Astrocyte (in vitro differentiated cells and primary cell): ENCODE results near the gene RBM20. TPM values are rescaled to one million over a fixed set of nuclear protein-coding genes. Genes with fewer than 3 reads are reported as not detected.
A peak's percentile ranks its signal among the peaks of the same experiment; 100 is the strongest.

Experiments used
- DNase-seq: peaks from one replicate; pipeline ENCODE4 v3.0.0-alpha.2; 2010; ENCODE audit warnings: low read depth
- FAIRE-seq: peaks from 2 replicates; lab custom pipeline; 2011; peaks lifted over from hg19 to GRCh38; lab: Jason Lieb, UNC
- H2AFZ ChIP-seq: 2 replicates; pipeline ENCODE4 v1.6.0; 2012; ENCODE audit warnings: low read depth, low read length, inconsistent platforms
- H3K27ac ChIP-seq: 2 replicates; pipeline ENCODE4 v1.5.1; 2011; ENCODE audit warnings: low read depth, low read length, inconsistent platforms
- H3K27me3 ChIP-seq: 2 replicates; pipeline ENCODE4 v1.6.0; 2011; ENCODE audit warnings: low read length, inconsistent platforms; ENCODE audit not compliant: insufficient read depth
- H3K36me3 ChIP-seq: 2 replicates; pipeline ENCODE4 v1.5.1; 2011; ENCODE audit warnings: low read length, inconsistent platforms; ENCODE audit not compliant: insufficient read depth
- H3K4me1 ChIP-seq: 2 replicates; pipeline ENCODE4 v1.5.1; 2011; ENCODE audit warnings: low read length, inconsistent platforms; ENCODE audit not compliant: insufficient read depth
- H3K4me2 ChIP-seq: 2 replicates; pipeline ENCODE4 v1.6.0; 2012; ENCODE audit warnings: low read length, inconsistent platforms
- H3K4me3 ChIP-seq: 2 replicates; pipeline ENCODE4 v1.5.1; 2011; ENCODE audit warnings: low read depth, mild to moderate bottlenecking, low read length, inconsistent platforms; ENCODE audit not compliant: insufficient read depth
- H3K79me2 ChIP-seq: 2 replicates; pipeline ENCODE4 v1.6.0; 2012; ENCODE audit warnings: mild to moderate bottlenecking, low read length, inconsistent platforms; ENCODE audit not compliant: insufficient read depth
- H3K9ac ChIP-seq: 2 replicates; pipeline ENCODE4 v1.6.0; 2012; ENCODE audit warnings: mild to moderate bottlenecking, low read length, inconsistent platforms
- H3K9me3 ChIP-seq: 2 replicates; pipeline ENCODE4 v1.5.1; 2012; ENCODE audit warnings: low read depth, mild to moderate bottlenecking, low read length, inconsistent platforms; ENCODE audit not compliant: insufficient read depth
- H4K20me1 ChIP-seq: 2 replicates; pipeline ENCODE4 v1.6.0; 2012; ENCODE audit warnings: low read length, inconsistent platforms; ENCODE audit not compliant: insufficient read depth
- H3K27ac Mint-ChIP-seq: one replicate; pipeline ENCODE4 v1.8.0; 2021; ENCODE audit warnings: mild to moderate bottlenecking, mixed read lengths; ENCODE audit not compliant: unreplicated experiment
- H3K27me3 Mint-ChIP-seq: one replicate; pipeline ENCODE4 v1.8.0; 2021; ENCODE audit warnings: low read depth, mixed read lengths; ENCODE audit not compliant: unreplicated experiment
- H3K36me3 Mint-ChIP-seq: one replicate; pipeline ENCODE4 v1.8.0; 2021; ENCODE audit warnings: low read depth, mixed read lengths; ENCODE audit not compliant: unreplicated experiment
- H3K4me1 Mint-ChIP-seq: one replicate; pipeline ENCODE4 v1.8.0; 2021; ENCODE audit warnings: low read depth, mixed read lengths; ENCODE audit not compliant: unreplicated experiment
- H3K4me3 Mint-ChIP-seq: one replicate; pipeline ENCODE4 v1.8.0; 2021; ENCODE audit warnings: mild to moderate bottlenecking, moderate library complexity, mixed read lengths; ENCODE audit not compliant: unreplicated experiment
- H3K9me3 Mint-ChIP-seq: one replicate; pipeline ENCODE4 v1.8.0; 2021; ENCODE audit warnings: mild to moderate bottlenecking, mixed read lengths; ENCODE audit not compliant: unreplicated experiment
- CTCF ChIP-seq: IDR thresholded peaks from 2 replicates; pipeline ENCODE4 v1.5.1; 2011; ENCODE audit warnings: low read depth, mild to moderate bottlenecking, inconsistent platforms, low read length, moderate library complexity; ENCODE audit not compliant: insufficient read depth
- EZH2 ChIP-seq: IDR thresholded peaks from 2 replicates; pipeline ENCODE4 v1.6.1; 2012; ENCODE audit warnings: mild to moderate bottlenecking, low read length, inconsistent platforms; ENCODE audit not compliant: insufficient read depth
- total RNA-seq: library from RNA; stranded (reverse); gene quantifications from 2 replicates; pipeline ENCODE4 v1.2.1, GENCODE V29; 2021

The RBM20 gene
- total RNA-seq, 1 donor from 2014 or later: 1.5 TPM

DNA sequence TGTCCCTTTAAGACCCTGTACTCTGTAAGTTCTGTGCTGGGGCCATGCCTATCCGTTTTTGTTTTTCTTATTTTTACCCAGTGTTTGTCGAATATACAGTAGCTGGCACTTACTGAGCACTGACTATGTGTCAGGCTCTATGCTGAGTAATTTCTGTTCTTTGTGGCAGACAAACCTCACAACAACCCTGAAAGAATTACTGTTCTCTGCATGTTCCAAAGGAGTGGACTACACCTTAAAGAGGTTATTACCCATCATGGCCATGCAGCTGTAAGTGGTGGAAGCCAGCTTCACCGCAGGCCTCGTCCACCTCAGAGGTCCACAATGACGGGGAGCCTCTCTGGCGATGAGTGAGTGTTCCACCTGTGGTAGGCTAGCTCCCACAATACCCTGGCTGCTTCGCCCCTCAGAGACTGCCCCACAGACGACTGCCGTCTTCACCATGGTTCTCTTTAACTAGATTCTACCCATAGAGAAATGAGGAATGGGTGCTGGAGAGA, 30.1 kb upstream of the RBM20 start:
- FAIRE-seq: no peak
- H4K20me1 ChIP-seq: no peaks in the 10 kb centered on the region
- H3K9me3 ChIP-seq: no peaks in the 10 kb centered on the region
- peaks cover 9% of the 10 kb centered on the region for H3K4me1 Mint-ChIP-seq
- H3K4me2 ChIP-seq: no peak overlapping the region
- no peak overlapping the region for H3K27ac ChIP-seq
- DNase-seq: no peak
- no peak overlapping the region for H3K4me3 Mint-ChIP-seq
- H3K9ac ChIP-seq: no peak overlapping the region
- H3K27me3 Mint-ChIP-seq: peaks cover 46% of the 10 kb centered on the region
- no peak overlapping the region for H2AFZ ChIP-seq
- peaks cover 5% of the 10 kb centered on the region for H3K27me3 ChIP-seq
- H3K4me1 ChIP-seq: no peaks in the 10 kb centered on the region
- H3K27ac Mint-ChIP-seq: no peak overlapping the region
- H3K4me3 ChIP-seq: no peak overlapping the region
- peaks cover 2% of the 10 kb centered on the region for H3K9me3 Mint-ChIP-seq
- TF ChIP-seq EZH2 (no peak), CTCF (no peak)
- H3K36me3 ChIP-seq: no peaks in the 10 kb centered on the region
- H3K36me3 Mint-ChIP-seq: no peaks in the 10 kb centered on the region
- no peaks in the 10 kb centered on the region for H3K79me2 ChIP-seq

GRCh38 chr10:110615057-110615747, 28.9 kb upstream of the RBM20 start:
- no peaks in the 10 kb centered on the region for H3K36me3 ChIP-seq
- H3K4me3 Mint-ChIP-seq: no peak overlapping the region
- TF ChIP-seq CTCF (no peak), EZH2 (no peak)
- no peak overlapping the region for H3K4me3 ChIP-seq
- H3K27ac ChIP-seq: no peak overlapping the region
- no peak overlapping the region for H2AFZ ChIP-seq
- peaks cover 5% of the 10 kb centered on the region for H3K27me3 ChIP-seq
- no peak for FAIRE-seq
- no peak overlapping the region for H3K9ac ChIP-seq
- H4K20me1 ChIP-seq: no peaks in the 10 kb centered on the region
- no peaks in the 10 kb centered on the region for H3K79me2 ChIP-seq
- H3K27ac Mint-ChIP-seq: no peak overlapping the region
- no peaks in the 10 kb centered on the region for H3K9me3 ChIP-seq
- peaks cover 9% of the 10 kb centered on the region for H3K4me1 Mint-ChIP-seq
- H3K27me3 Mint-ChIP-seq: peaks cover 50% of the 10 kb centered on the region
- H3K36me3 Mint-ChIP-seq: no peaks in the 10 kb centered on the region
- no peak overlapping the region for H3K4me2 ChIP-seq
- H3K4me1 ChIP-seq: no peaks in the 10 kb centered on the region
- DNase-seq: peak; percentile 31
- H3K9me3 Mint-ChIP-seq: peaks cover 2% of the 10 kb centered on the region

GRCh38 chr10:110616493-110617033, 27.6 kb upstream of the RBM20 start:
- no peak for FAIRE-seq
- no peak overlapping the region for H3K4me3 Mint-ChIP-seq
- Histone ChIP-seq H2AFZ (no peak overlapping the region), H3K36me3 (no peaks in the 10 kb centered on the region), H3K9me3 (no peaks in the 10 kb centered on the region), H3K9ac (no peak overlapping the region), H4K20me1 (no peaks in the 10 kb centered on the region), H3K4me3 (no peak overlapping the region), H3K4me2 (no peak overlapping the region), H3K79me2 (no peaks in the 10 kb centered on the region), H3K4me1 (no peaks in the 10 kb centered on the region), H3K27me3 (peaks cover 5% of the 10 kb centered on the region), H3K27ac (no peak overlapping the region)
- H3K36me3 Mint-ChIP-seq: no peaks in the 10 kb centered on the region
- H3K27ac Mint-ChIP-seq: peak overlapping the region; percentile 6
- no peaks in the 10 kb centered on the region for H3K9me3 Mint-ChIP-seq
- no peak for DNase-seq
- no peak for TF ChIP-seq EZH2
- TF ChIP-seq CTCF: no peak
- H3K4me1 Mint-ChIP-seq: peaks cover 5% of the 10 kb centered on the region
- H3K27me3 Mint-ChIP-seq: peaks cover 41% of the 10 kb centered on the region
